Loucy (cell line): ENCODE measurements around the gene PHLDB1.

Source experiments
- H2AFZ ChIP-seq: fragments of 200-600 bp; sonication (generic); 2 replicates; pipeline ENCODE4 v1.6.0; 2016; ENCODE audit warnings: antibody characterized with exemption, mild to moderate bottlenecking, low read length, moderate library complexity
- H3F3A ChIP-seq: fragments of 200-600 bp; 2 replicates; pipeline ENCODE4 v1.6.0; 2016; ENCODE audit warnings: antibody characterized with exemption, low read depth, mild to moderate bottlenecking
- H3K27me3 ChIP-seq: fragments of 200-600 bp; sonication (generic); 2 replicates; pipeline ENCODE4 v1.6.1; 2014; ENCODE audit warnings: low read length, mild to moderate bottlenecking; ENCODE audit not compliant: insufficient read depth, poor library complexity, severe bottlenecking
- H3K36me3 ChIP-seq: fragments of 200-600 bp; sonication (generic); 2 replicates; pipeline ENCODE4 v1.6.1; 2016; ENCODE audit warnings: low read length; ENCODE audit not compliant: insufficient read depth
- H3K4me1 ChIP-seq: fragments of 200-600 bp; sonication (generic); 2 replicates; pipeline ENCODE4 v1.5.1; 2014; ENCODE audit warnings: low read length, mild to moderate bottlenecking; ENCODE audit not compliant: insufficient read depth, poor library complexity, severe bottlenecking
- H3K4me2 ChIP-seq: fragments of 200-600 bp; sonication (generic); 2 replicates; pipeline ENCODE4 v1.6.0; 2014; ENCODE audit warnings: antibody characterized with exemption, low read length, low read depth, mild to moderate bottlenecking; ENCODE audit not compliant: poor library complexity, severe bottlenecking
- H3K4me3 ChIP-seq: fragments of 200-600 bp; sonication (generic); 2 replicates; pipeline ENCODE4 v1.5.1; 2014; ENCODE audit warnings: low read length, mild to moderate bottlenecking, mixed read lengths; ENCODE audit not compliant: poor library complexity, severe bottlenecking
- H3K79me2 ChIP-seq: fragments of 200-600 bp; sonication (generic); 2 replicates; pipeline ENCODE4 v1.6.1; 2014; ENCODE audit warnings: low read length; ENCODE audit not compliant: insufficient read depth
- H3K9ac ChIP-seq: fragments of 200-600 bp; sonication (generic); 2 replicates; pipeline ENCODE4 v1.6.0; 2014; ENCODE audit warnings: mild to moderate bottlenecking, low read depth, low read length, moderate library complexity; ENCODE audit not compliant: poor library complexity, severe bottlenecking
- H3K9me2 ChIP-seq: fragments of 200-600 bp; sonication (generic); replicated peaks from 2 replicates; pipeline ENCODE4 v1.6.1; 2016; ENCODE audit warnings: low read depth, low read length, mixed read lengths
- H3K9me3 ChIP-seq: fragments of 200-600 bp; sonication (generic); 2 replicates; pipeline ENCODE4 v1.6.1; 2014; ENCODE audit warnings: mild to moderate bottlenecking, antibody characterized with exemption, low read length, low read depth; ENCODE audit not compliant: insufficient read depth
- H4K20me1 ChIP-seq: fragments of 200-600 bp; sonication (generic); 2 replicates; pipeline ENCODE4 v1.6.0; 2014; ENCODE audit warnings: antibody characterized with exemption, low read length, mild to moderate bottlenecking; ENCODE audit not compliant: insufficient read depth, poor library complexity, severe bottlenecking
- EZH2phosphoT487 ChIP-seq: fragments of 200-600 bp; IDR thresholded peaks from 2 replicates; pipeline ENCODE4 v1.6.1; 2018; ENCODE audit warnings: antibody characterized with exemption, mild to moderate bottlenecking, moderate library complexity, borderline replicate concordance
- TF ChIP-seq, protein P1 (sequence below): fragments of 200-600 bp; sonication (generic); conservative IDR thresholded peaks from 2 replicates; pipeline ENCODE4 v1.5.1; 2014; ENCODE audit warnings: mild to moderate bottlenecking, antibody characterized with exemption, low read length

Gene PHLDB1

GRCh38 chr11:118628031-118628430, 20.6 kb downstream of the PHLDB1 start:
- H3K9me2 ChIP-seq = no peaks in the 10 kb centered on the region
- no peaks in the 10 kb centered on the region for H3F3A ChIP-seq
- H3K27me3 ChIP-seq = no peaks in the 10 kb centered on the region
- H3K9ac ChIP-seq = no peak overlapping the region
- no peaks in the 10 kb centered on the region for H4K20me1 ChIP-seq
- TF ChIP-seq, protein P1, sequence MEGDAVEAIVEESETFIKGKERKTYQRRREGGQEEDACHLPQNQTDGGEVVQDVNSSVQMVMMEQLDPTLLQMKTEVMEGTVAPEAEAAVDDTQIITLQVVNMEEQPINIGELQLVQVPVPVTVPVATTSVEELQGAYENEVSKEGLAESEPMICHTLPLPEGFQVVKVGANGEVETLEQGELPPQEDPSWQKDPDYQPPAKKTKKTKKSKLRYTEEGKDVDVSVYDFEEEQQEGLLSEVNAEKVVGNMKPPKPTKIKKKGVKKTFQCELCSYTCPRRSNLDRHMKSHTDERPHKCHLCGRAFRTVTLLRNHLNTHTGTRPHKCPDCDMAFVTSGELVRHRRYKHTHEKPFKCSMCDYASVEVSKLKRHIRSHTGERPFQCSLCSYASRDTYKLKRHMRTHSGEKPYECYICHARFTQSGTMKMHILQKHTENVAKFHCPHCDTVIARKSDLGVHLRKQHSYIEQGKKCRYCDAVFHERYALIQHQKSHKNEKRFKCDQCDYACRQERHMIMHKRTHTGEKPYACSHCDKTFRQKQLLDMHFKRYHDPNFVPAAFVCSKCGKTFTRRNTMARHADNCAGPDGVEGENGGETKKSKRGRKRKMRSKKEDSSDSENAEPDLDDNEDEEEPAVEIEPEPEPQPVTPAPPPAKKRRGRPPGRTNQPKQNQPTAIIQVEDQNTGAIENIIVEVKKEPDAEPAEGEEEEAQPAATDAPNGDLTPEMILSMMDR = no peak
- TF ChIP-seq EZH2phosphoT487 = no peak
- no peak overlapping the region for H2AFZ ChIP-seq
- H3K36me3 ChIP-seq = no peaks in the 10 kb centered on the region
- no peak overlapping the region for H3K4me3 ChIP-seq
- H3K4me2 ChIP-seq = no peak overlapping the region
- no peaks in the 10 kb centered on the region for H3K9me3 ChIP-seq
- no peaks in the 10 kb centered on the region for H3K79me2 ChIP-seq
- peaks cover 13% of the 10 kb centered on the region for H3K4me1 ChIP-seq

GRCh38 chr11:118628432-118628831, 21.0 kb downstream of the PHLDB1 start:
- Histone ChIP-seq H2AFZ (no peak overlapping the region), H3K27me3 (no peaks in the 10 kb centered on the region), H3K36me3 (no peaks in the 10 kb centered on the region), H3K4me3 (no peak overlapping the region), H4K20me1 (no peaks in the 10 kb centered on the region), H3F3A (no peaks in the 10 kb centered on the region), H3K9ac (no peak overlapping the region), H3K79me2 (no peaks in the 10 kb centered on the region), H3K9me2 (no peaks in the 10 kb centered on the region), H3K9me3 (no peaks in the 10 kb centered on the region), H3K4me1 (peaks cover 10% of the 10 kb centered on the region), H3K4me2 (no peak overlapping the region)
- no peak for TF ChIP-seq EZH2phosphoT487
- TF ChIP-seq, protein P1 = no peak

DNA sequence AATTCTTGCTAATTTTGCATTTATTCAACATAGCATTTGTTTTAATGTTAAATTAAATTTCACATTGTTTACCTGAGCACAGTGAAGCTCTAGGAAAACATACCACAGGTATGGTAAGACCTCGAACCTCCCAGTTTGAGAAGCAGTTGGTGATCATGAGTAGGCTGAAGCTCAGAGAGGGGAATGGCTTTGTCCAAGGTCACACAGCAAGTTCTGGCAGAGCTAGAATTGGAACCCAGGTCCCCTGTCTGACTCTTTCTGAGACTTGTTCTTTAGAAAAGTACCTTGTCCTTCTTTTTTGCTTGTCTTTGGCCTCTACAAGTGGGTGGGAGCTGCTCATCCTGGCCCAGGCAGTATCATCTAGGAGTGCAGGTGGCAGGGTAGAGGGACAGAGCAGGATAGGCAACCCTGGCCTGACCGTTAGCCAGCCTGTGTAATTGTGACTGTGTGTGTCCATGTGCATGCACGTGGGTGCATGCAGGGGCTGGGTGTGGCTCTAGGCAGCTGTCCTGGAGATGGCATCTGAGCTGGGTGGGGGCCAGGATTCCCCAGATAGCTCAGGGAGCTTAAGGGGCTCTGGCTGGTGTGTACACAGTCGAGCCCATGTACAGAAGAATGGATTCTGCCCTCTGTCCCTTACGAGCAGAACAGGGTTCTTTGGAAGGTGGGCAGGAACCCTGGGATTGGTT, 21.6 kb downstream of the PHLDB1 start:
- no peaks in the 10 kb centered on the region for H3K79me2 ChIP-seq
- H3K9ac ChIP-seq = no peak overlapping the region
- peaks cover 10% of the 10 kb centered on the region for H3K4me1 ChIP-seq
- no peak for TF ChIP-seq EZH2phosphoT487
- TF ChIP-seq, protein P1 = no peak
- no peaks in the 10 kb centered on the region for H3K27me3 ChIP-seq
- no peaks in the 10 kb centered on the region for H3F3A ChIP-seq
- no peaks in the 10 kb centered on the region for H3K9me3 ChIP-seq
- no peaks in the 10 kb centered on the region for H3K36me3 ChIP-seq
- no peak overlapping the region for H3K4me3 ChIP-seq
- no peak overlapping the region for H2AFZ ChIP-seq
- no peaks in the 10 kb centered on the region for H3K9me2 ChIP-seq
- H3K4me2 ChIP-seq = no peak overlapping the region
- no peaks in the 10 kb centered on the region for H4K20me1 ChIP-seq
